Hepatocyte (in vitro differentiated cells): Measurements from ENCODE around the gene FN1.

Source experiments
- EZH2 ChIP-seq: fragments of 200-600 bp; sonication (generic); IDR thresholded peaks from 2 replicates; pipeline ENCODE4 v1.6.1; 2016; ENCODE audit warnings: antibody characterized with exemption, mild to moderate bottlenecking, borderline replicate concordance
- EZH2phosphoT487 ChIP-seq: fragments of 200-600 bp; sonication (generic); IDR thresholded peaks from one replicate; pipeline ENCODE4 v1.6.1; 2018; ENCODE audit warnings: antibody characterized with exemption, mild to moderate bottlenecking, low read depth, moderate library complexity; ENCODE audit not compliant: unreplicated experiment, severe bottlenecking

DNA sequence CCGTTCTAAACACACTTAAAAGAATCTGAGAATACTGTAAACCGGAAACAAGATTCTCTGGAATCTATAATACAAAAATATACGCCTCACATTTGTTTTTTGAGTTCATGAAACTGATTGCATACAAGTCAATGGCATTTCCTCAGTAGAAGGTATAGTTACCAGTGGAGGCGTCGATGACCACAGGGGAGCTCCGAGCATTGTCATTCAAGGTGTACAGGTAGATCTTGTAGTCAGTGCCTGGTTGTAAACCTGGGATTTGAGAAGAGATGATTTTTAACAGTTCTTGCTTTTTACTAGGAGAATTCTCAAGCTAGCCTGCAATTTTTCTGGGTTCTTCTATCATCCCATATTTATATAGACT, 60.4 kb downstream of the FN1 start:
- no peak for TF ChIP-seq EZH2phosphoT487
- no peak for TF ChIP-seq EZH2
